NCI-H1417 treated with DMSO at 0.1 percent for 48 hours (cell line): Measurements from ENCODE around the gene SLITRK6.
"Not testable (repeated sequence)": the region's sequence is repeated elsewhere in the genome, so short reads cannot be mapped to it uniquely, and the experiment has no call there.

Experiments
- DNase-seq: peaks from one replicate; lab custom pipeline; 2025; lab: John Stamatoyannopoulos, UW

The SLITRK6 gene, protein sequence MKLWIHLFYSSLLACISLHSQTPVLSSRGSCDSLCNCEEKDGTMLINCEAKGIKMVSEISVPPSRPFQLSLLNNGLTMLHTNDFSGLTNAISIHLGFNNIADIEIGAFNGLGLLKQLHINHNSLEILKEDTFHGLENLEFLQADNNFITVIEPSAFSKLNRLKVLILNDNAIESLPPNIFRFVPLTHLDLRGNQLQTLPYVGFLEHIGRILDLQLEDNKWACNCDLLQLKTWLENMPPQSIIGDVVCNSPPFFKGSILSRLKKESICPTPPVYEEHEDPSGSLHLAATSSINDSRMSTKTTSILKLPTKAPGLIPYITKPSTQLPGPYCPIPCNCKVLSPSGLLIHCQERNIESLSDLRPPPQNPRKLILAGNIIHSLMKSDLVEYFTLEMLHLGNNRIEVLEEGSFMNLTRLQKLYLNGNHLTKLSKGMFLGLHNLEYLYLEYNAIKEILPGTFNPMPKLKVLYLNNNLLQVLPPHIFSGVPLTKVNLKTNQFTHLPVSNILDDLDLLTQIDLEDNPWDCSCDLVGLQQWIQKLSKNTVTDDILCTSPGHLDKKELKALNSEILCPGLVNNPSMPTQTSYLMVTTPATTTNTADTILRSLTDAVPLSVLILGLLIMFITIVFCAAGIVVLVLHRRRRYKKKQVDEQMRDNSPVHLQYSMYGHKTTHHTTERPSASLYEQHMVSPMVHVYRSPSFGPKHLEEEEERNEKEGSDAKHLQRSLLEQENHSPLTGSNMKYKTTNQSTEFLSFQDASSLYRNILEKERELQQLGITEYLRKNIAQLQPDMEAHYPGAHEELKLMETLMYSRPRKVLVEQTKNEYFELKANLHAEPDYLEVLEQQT

DNA sequence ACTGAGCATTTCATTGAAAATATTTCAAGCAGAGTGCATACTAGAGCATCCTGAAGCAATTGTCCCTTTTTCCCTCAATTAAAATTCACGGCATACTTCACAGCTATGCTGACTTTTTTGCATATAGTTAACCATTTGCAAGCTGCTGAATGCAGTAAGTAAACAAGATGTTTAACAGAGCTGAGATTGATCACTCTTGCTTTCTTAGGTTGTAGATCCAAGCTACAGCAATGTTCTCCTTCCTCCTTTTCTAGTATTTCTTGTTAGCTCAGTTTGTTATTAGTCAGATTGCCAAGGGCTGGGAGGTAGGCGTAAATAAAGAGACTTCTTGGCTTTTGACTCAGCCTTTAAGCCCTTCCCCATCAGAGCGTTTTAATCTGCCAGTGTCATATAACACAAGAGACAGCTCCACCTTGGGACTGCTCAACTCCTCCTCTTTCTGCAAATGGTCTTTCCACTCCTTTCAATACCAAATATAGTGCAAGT is at the start of gene SLITRK6:
SLITRK6 (minus strand) TSS at position 323 of the 486 bp plus-strand sequence. CDS start 2,911 bp downstream, outside the sequence.
- peak; percentile 80 for DNase-seq

DNA sequence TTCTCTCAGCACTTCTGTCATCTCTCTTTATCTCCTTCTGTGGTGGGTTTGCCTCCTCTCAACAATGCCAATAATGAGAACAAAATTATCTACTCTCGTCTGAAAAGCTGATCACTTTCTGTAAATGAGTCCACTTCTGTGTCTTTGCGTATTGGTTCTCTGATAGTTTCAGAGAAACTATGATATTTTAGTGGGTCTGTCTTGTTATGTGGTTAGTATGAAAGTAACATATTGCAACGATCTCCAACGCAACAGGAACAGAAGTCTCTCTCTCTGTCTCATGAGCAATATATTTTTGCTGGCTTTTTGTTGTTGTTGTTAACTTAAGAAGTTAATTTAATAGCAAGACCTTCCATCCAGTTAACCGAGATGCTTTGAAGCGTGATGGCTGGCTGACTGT is 47.8 kb upstream of the SLITRK6 start:
- no peak for DNase-seq

DNA sequence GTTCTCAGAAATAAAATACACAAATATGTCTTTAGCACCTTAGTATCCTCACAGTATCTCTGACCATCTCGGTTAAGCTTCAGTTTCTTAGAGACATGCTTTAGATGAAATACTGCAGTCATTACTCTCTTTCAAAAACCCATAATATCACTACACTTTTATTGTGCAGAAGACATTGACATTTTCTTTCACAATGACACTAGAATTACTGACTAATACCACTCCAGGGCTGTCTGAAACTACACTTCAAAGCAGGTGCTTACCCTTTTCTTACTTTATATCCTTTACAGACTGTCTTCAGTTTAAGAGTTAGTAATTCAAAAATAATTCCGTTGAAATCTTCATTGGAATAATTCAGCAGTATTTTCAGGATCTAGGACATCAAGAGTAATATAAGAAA is 42.2 kb upstream of the SLITRK6 start:
- DNase-seq = no peak

DNA sequence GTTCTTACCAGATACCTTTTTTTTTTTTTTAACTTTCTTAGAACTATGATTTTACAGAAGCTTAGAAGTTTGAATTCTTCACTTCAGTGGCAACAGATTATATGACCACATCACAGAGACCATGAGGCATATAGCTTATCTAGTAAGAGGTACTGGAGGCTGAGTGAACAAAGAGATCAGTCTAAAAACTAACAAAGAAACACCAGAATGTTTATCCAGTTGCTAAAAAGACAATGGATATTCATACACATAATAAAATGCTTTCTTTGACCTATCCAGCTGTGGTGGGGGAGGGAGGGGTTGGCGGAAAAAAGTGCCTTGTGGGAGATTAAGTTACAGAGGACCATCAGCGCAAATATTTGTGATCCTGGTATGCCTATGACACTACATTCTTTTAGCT is 34.7 kb upstream of the SLITRK6 start:
- no peak for DNase-seq

DNA sequence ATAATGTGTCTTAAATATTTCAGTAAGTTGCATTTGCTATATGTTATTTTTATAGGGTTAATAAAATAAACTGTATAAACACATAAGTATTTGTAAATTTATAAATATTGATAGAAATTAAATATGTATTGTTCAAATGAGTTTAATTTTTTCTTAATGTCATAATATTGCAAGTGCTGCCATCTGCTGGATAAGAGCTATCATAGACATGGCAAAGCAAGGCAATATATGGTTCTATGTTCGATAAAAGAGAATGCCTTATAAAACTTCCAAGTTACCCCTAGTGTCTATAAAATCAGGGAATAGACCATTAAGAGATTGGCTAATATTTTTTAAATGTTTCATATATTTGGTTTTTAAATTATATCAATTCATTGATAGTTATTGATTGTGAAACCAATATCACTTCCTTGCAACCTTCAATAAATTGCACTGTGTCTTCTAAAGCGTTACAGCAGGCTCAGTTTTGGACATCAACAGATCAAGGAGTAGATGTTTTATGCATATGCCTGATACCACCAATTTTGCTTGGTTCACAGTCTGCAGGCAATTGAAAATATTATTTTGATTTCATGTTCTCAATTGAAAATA is 29.0 kb upstream of the SLITRK6 start:
- DNase-seq = no peak

DNA sequence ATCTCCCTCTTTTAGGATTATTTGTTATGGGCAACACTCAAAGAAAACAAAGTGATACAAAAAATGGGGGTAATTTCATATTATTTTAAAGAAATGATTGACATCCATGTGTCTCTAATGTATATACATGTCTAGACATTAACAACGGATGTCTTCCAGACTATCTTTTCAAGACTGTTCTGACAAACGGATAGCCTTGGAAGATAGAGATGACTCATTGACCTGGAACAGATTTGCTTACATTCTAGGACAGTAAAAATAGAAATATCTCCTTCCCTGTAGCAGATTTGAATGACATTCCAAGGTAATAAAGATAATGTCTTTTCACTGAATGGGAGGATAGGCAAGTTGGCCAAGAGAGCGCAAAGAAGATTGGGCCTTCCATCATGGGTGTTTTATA is 26.2 kb upstream of the SLITRK6 start:
- DNase-seq = no peak

DNA sequence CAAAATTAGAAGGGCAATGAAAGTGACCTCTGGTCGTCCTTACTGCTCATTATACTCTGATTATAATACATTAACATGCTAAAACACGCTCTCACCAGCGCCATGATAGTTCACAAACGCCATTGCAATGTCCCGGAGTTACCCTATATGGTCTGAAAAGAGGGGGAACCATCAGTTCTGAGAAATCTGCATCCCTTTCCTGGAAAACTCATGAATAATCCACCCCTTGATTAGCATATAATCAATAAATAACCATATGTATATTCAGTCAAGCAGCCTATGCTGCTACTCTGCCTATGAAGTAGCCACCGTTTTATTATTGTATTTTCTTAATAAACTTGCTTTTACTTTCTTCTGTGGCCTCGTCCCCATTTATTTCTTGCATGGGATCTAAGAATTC is 24.6 kb upstream of the SLITRK6 start:
- DNase-seq = no peak

DNA sequence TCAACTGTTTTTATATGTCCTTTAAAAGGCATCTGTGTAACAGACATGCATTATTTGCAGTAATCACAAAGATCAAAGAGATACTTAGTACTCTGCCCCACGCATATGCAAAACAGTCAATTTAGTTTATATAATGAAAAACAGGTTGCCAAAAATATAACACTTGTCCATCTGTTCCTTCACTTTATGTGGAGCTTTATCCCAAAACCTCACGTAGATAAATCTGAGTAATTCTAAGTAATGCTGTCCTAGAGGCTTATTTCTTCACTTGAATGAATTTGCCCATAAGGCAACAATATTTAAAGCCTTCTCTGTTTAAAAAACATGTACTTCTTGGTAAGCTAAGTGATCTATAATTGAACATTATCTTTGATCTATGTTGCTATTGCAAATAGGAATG is 20.3 kb upstream of the SLITRK6 start:
- no peak for DNase-seq

DNA sequence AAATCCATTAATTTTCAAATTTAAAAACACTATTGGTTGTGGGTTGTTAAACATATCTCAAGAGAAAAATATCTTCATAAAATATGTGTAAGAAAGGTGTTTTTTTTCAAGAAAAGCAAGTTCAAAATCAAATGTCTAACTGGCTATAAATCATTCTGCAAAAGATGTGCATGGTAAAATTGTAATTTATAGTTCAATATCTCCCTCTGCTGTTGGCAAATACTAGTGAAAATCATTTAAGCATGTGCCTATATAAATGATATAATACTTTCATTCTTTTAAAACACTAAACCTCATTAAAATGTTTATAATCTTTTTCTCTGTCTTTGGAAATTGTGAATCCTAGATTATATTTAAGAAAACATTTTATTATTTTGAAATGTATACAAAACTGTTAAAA is 17.2 kb upstream of the SLITRK6 start:
- no peak for DNase-seq

DNA sequence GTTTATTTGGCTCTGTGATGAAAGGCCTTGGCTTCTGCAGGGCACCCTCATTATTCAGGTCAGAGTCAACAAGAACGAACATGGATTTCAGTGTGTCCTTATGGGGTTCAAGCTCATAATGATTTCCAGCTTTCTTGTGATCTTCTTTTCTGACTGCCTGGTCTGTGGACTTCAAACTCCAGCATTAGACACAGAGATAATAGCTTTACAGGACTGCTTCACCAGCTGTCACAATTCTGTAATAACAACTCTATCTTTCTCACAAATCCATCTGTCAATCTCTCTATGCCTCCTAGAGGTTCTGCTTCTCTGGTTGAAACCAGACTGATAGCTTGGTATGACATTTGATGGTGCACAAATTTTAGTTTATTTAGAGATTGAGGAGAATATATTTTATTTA is 13.1 kb upstream of the SLITRK6 start:
- no peak for DNase-seq

DNA sequence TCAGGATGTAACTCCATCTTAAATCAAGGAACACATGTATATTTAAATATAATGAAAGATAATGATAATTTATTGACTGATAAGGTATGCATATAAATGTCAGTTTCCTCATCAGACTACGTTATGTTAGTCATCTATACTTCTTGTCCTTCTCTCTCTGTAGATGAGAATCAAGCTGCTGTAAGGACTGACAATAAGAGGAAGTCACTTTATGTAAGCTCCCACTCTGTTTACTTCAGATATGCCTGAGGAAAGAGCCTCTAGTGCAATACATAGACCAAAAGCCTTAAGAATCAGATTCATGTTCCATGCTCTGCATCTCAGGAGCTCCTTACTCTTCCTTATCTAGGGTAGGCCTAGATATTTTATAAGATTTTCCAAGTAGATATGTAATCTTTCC is 9.6 kb upstream of the SLITRK6 start:
- DNase-seq = no peak

DNA sequence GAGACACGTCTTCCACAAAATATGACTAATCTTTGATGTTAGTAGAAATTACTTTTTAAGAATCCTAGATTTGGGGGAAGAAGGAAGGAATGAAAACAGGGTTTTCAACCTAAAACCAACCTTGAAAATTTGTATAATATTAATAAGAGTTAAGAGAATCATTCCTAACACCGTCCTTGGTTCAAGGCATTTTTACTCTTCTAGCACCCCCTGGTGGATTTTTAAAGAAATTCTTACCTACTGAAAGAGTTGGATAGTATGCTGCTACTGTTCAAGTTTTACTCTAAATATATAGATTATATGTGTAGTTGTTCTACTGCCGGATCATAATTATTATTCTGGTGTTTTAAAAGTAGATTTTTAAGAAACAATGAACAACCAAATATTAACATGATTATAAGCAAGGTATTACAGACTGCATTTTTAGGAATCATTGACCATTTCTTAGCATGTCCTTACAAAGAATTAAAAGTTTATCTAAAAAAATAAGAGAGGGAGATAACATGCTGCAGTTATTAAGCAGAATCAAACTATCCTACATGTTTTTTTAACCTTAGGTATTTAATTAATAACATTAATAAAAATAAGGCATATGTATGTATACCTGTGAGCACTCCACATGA is 7.4 kb upstream of the SLITRK6 start:
- DNase-seq = peak; percentile 74

DNA sequence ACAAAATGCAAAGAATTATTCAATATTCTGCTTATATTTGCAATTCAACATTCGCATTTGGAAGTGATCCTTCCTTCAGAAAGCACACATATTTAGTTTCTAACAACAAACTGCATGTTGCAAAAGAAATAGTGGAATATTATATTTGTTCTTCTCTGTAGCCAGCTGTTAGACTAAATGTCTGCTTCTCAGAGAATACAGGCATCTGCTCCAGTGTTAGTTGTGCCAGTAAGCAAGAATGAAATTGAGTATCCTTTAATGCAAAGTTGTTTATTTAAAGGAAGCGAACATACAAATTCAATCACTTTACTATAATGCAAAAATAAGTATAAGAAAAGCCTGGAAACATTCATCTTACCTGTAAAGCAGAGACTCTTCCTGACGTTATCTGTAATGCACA is 663 bp downstream of the SLITRK6 start:
- DNase-seq = no peak

DNA sequence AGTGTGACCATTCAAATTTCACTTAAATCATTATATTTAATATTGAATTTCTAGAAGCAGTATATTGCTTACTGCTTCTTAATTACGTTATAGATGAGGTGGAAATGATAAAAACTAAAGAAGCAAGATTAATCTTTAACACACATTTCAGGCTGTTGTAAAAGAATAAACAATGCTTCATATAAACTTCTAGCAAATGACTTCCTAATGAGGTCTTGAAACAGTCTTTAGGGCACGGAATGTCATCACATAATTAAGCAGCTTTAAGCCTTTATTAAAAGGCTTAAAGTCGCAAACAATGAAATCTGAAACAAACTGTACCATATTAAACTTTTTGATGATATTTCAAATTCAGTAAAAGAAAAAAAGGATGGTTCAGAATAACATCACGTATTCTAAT is 1.9 kb downstream of the SLITRK6 start:
- no peak for DNase-seq

DNA sequence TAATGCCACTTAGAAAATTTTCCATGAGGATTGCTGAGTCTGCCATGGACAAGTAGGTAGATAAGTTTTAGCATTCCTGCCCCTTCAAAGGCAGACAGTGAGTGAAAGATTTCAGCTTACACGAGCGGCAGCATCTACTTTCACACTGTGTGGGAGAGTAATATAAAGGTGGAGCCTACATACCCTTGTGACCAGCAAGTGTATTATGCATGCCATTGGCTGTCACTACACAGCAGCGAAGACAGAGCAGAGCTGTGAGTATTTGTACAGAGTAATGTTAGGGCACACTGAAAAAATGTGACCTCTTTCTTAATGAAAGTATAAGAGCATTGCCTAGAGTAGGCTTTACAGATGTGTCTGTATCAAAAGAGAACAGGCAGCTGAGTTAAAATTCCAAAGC is 14.0 kb downstream of the SLITRK6 start:
- DNase-seq = no peak

DNA sequence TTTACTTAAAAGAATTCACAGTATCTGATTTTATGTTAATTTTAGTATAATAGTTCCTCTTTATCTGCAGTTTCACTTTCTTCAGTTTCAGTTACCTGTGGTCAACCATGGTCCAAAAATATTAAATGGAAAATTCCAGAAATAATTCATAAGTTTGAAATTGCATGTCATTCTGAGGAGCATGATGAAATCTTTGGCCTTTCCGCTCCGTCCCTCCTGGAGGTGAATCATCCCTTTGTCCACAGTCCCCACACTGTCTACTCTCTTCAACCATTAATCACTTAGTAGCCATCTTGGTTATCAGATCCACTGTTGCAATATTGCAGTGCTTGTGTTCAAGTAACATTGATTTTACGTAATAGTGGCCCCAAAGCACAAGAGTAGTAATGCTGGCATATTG is 26.9 kb downstream of the SLITRK6 start:
- no peak for DNase-seq

DNA sequence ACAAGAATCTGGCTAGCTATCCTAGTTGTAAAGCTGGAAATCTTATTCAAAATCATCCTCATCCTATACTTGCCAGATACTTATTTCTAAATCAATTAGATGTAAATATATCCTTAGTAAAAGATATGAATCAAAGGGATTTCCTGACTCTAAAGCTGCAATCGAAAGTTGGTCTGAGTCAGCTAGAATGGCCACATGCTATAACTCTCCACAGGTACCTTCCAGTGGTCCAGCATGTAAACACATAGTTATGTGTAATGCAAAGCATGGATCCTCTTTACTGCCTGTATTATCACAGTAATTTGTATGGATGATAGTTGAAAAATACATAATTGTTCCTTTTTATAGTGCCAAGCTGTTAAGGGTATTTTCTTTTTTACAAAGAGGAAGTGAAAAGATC is 27.4 kb downstream of the SLITRK6 start:
- no peak for DNase-seq

DNA sequence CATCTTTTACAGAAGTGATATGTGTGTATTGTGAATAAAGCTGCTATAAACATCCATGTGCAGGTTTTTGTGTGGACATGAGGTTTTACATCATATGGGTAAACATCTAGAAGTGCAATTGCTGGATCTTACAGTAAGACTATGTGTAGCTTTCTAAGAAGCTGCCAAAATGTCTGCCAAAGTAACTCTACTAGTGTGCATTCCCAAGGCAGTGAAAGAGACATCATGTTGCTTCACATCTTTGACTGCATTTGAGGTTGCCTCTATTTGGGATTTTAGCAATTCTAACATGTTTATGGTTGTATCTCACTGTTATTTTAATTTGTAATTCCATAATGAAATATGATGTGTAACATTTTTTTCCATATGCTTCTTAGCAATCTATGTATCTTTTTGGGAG is 30.3 kb downstream of the SLITRK6 start:
- no peak for DNase-seq

DNA sequence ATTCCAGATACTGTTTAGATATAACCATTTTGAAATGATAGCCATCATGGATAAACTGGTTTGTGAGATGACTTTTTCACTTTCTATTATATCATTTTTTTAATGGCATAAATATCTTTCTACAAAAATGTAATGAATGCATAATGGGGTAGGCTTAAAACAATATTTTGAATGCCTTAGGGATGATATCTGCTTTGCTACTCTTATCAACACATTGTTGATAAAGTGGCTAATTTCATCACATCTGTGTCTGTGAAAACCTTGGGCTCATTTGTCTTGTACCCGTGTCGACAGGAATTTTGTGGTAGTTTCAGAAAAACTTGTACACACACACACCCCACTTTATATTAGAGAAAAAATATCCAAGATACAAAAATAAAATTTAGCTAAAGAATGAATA is 44.1 kb downstream of the SLITRK6 start:
- no peak for DNase-seq

DNA sequence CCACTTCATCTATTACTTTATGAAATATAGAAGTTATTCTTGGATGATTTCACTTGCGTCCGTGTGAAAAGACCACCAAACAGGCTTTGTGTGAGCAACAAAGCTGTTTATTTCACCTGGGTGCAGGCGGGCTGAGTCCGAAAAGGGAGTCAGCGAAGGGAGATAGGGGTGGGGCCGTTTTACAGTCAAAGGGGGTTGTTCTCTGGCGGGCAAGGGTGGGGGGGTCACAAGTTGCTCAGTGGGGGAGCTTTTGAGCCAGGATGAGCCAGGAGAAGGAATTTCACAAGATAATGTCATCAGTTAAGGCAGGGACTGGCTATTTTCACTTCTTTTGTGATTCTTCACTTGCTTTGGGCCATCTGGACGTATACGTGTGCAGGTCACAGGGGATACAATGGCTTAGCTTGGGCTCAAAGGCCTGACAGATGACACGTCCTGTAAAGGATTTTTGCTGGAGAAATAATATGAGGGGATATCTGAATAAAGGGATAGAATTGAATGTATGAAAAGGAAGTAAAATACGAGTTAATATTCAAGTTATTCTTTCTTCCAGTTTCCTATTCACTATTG is 55.9 kb downstream of the SLITRK6 start:
- not testable (repeated sequence) for DNase-seq
